Measurements from ENCODE around the gene KIAA0825.

GRCh38 chr5:94505327-94506068 lies 112.9 kb downstream of the KIAA0825 start:
- TF ChIP-seq CTCF (IDR thresholded peaks at IDR 0.05; ENCODE audit: poor library complexity, severe bottlenecking) (no peak), EZH2 (IDR thresholded peaks at IDR 0.05; ENCODE audit: borderline replicate concordance, insufficient read depth, low read length, poor library complexity, severe bottlenecking) (no peak)
